GM23338 (cell line): ENCODE results near the gene PROS1. TPM values are rescaled to one million over a fixed set of nuclear protein-coding genes. Genes with fewer than 3 reads are reported as not detected.

ENCODE experiments used
- ATAC-seq: fragments of 200-7000 bp; cut with Tn5 transposase; 3 replicates; pipeline ENCODE4 v1.9.1; 2020
- DNase-seq: peaks from one replicate; pipeline ENCODE4 v3.0.0-alpha.2; 2015; ENCODE audit warnings: low spot score
- H2AFZ ChIP-seq: fragments of 200-600 bp; sonication (generic); 2 replicates; pipeline ENCODE4 v1.8.0; 2016; ENCODE audit warnings: antibody characterized with exemption, mild to moderate bottlenecking, moderate library complexity
- H3F3A ChIP-seq: fragments of 200-600 bp; sonication (generic); replicated peaks from 2 replicates; pipeline ENCODE4 v1.8.0; 2017; ENCODE audit warnings: antibody characterized with exemption, mixed run types, low read depth
- H3K27ac ChIP-seq: fragments of 200-600 bp; sonication (generic); 2 replicates; pipeline ENCODE4 v1.6.1; 2016; ENCODE audit warnings: low read depth
- H3K27me3 ChIP-seq: fragments of 200-600 bp; sonication (generic); 2 replicates; pipeline ENCODE4 v1.8.0; 2016; ENCODE audit warnings: mild to moderate bottlenecking, mixed run types, moderate library complexity; ENCODE audit not compliant: insufficient read depth
- H3K36me3 ChIP-seq: fragments of 200-600 bp; sonication (generic); 2 replicates; pipeline ENCODE4 v1.8.0; 2016; ENCODE audit warnings: mild to moderate bottlenecking; ENCODE audit not compliant: insufficient read depth
- H3K4me1 ChIP-seq: fragments of 200-600 bp; sonication (generic); 2 replicates; pipeline ENCODE4 v1.8.0; 2016; ENCODE audit warnings: mild to moderate bottlenecking, moderate library complexity; ENCODE audit not compliant: insufficient read depth
- H3K4me2 ChIP-seq: fragments of 200-600 bp; sonication (generic); 2 replicates; pipeline ENCODE4 v1.7.1; 2017; ENCODE audit warnings: mixed run types
- H3K4me3 ChIP-seq: fragments of 200-600 bp; sonication (generic); 2 replicates; pipeline ENCODE4 v1.6.1; 2016; ENCODE audit warnings: mixed run types
- H3K79me2 ChIP-seq: fragments of 200-600 bp; sonication (generic); replicated peaks from 2 replicates; pipeline ENCODE4 v1.8.0; 2017; ENCODE audit warnings: mild to moderate bottlenecking; ENCODE audit not compliant: insufficient read depth
- H3K9me2 ChIP-seq: fragments of 200-600 bp; sonication (generic); 2 replicates; pipeline ENCODE4 v1.8.0; 2017; ENCODE audit not compliant: insufficient read depth
- H4K20me1 ChIP-seq: fragments of 200-600 bp; sonication (generic); replicated peaks from 2 replicates; pipeline ENCODE4 v1.8.0; 2017; ENCODE audit warnings: mild to moderate bottlenecking; ENCODE audit not compliant: insufficient read depth
- H3K27ac Mint-ChIP-seq: 2 replicates; pipeline ENCODE4 v1.8.0; 2020; ENCODE audit warnings: inconsistent platforms, mild to moderate bottlenecking, moderate library complexity, mixed read lengths
- H3K27me3 Mint-ChIP-seq: 3 replicates; pipeline ENCODE4 v1.8.0; 2022; ENCODE audit warnings: low read depth, mild to moderate bottlenecking, moderate library complexity, mixed read lengths, inconsistent platforms; ENCODE audit not compliant: insufficient read depth, poor library complexity
- H3K36me3 Mint-ChIP-seq: 3 replicates; pipeline ENCODE4 v1.8.0; 2021; ENCODE audit warnings: low read depth, mild to moderate bottlenecking, inconsistent platforms, moderate library complexity, mixed read lengths
- H3K4me1 Mint-ChIP-seq: 3 replicates; pipeline ENCODE4 v1.8.0; 2020; ENCODE audit warnings: mild to moderate bottlenecking, inconsistent platforms, mixed read lengths
- H3K4me3 Mint-ChIP-seq: 3 replicates; pipeline ENCODE4 v1.8.0; 2021; ENCODE audit warnings: moderate library complexity, mild to moderate bottlenecking, inconsistent platforms, mixed read lengths
- H3K9me3 Mint-ChIP-seq: 3 replicates; pipeline ENCODE4 v1.8.0; 2020; ENCODE audit warnings: moderate library complexity, mild to moderate bottlenecking, inconsistent platforms, mixed read lengths
- CREB1 ChIP-seq: fragments of 250-450 bp; sonication (Bioruptor Pico); IDR thresholded peaks from 2 replicates; pipeline ENCODE4 v1.5.0; 2020; ENCODE audit warnings: low read depth, mild to moderate bottlenecking, moderate library complexity
- EZH2phosphoT487 ChIP-seq: fragments of 200-600 bp; sonication (generic); IDR thresholded peaks from one replicate; pipeline ENCODE4 v1.8.1; 2018; ENCODE audit warnings: antibody characterized with exemption; ENCODE audit not compliant: unreplicated experiment
- NANOG ChIP-seq: IDR thresholded peaks from 2 replicates; pipeline ENCODE4 v1.6.1; 2016; ENCODE audit warnings: antibody characterized with exemption, borderline replicate concordance
- ZNF331 ChIP-seq: fragments of 250-450 bp; sonication (Bioruptor Pico); IDR thresholded peaks from 2 replicates; pipeline ENCODE4 v1.5.0; 2020; ENCODE audit warnings: low read depth, mild to moderate bottlenecking, moderate library complexity
- polyA plus RNA-seq: library from polyadenylated mRNA; unstranded; fragments of >200 nt; fragmentation: Nextera tagmentation; extraction: Ambion mirVana; gene quantifications from 2 replicates; pipeline ENCODE4 v1.2.1, GENCODE V29; 2016
- total RNA-seq: library from RNA; depleted of rRNA; stranded (reverse); fragments of >200 nt; shearing (Covaris generic); gene quantifications from 2 replicates; pipeline ENCODE4 v1.2.3, GENCODE V29; 2014
- TF ChIP-seq, protein P1 (sequence below): fragments of 250-450 bp; sonication (Bioruptor Pico); IDR thresholded peaks from 2 replicates; pipeline ENCODE4 v1.5.0; 2020; ENCODE audit warnings: mild to moderate bottlenecking, moderate library complexity
- TF ChIP-seq, protein P2 (sequence below): IDR thresholded peaks from one replicate; pipeline ENCODE4 v1.6.1; 2018; ENCODE audit warnings: antibody characterized with exemption; ENCODE audit not compliant: unreplicated experiment

The PROS1 gene
- total and polyA plus RNA-seq, 2 experiments from 2014 or later = 1.8 to 4.1 TPM

DNA sequence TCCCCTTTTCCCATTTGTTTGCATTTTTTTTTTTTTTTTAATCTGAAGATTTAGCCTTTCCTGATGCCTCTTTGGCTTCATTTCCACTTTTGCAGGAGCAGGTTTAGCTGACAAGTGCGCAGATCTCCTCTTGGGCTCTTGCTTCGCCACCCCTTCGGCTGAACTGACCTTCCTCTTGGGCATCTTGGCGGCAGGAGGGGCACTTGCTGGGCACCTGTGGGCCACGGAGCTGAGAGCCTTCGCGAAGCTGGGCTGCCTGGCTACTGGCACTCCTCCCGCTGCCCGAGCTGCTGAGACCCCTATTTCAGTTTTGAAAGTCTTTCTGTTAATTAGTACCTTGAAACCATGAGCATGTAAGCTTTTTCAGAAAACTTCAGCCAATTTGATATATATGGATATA, 15.1 kb upstream of the PROS1 start (continued):
- TF ChIP-seq, protein P1, sequence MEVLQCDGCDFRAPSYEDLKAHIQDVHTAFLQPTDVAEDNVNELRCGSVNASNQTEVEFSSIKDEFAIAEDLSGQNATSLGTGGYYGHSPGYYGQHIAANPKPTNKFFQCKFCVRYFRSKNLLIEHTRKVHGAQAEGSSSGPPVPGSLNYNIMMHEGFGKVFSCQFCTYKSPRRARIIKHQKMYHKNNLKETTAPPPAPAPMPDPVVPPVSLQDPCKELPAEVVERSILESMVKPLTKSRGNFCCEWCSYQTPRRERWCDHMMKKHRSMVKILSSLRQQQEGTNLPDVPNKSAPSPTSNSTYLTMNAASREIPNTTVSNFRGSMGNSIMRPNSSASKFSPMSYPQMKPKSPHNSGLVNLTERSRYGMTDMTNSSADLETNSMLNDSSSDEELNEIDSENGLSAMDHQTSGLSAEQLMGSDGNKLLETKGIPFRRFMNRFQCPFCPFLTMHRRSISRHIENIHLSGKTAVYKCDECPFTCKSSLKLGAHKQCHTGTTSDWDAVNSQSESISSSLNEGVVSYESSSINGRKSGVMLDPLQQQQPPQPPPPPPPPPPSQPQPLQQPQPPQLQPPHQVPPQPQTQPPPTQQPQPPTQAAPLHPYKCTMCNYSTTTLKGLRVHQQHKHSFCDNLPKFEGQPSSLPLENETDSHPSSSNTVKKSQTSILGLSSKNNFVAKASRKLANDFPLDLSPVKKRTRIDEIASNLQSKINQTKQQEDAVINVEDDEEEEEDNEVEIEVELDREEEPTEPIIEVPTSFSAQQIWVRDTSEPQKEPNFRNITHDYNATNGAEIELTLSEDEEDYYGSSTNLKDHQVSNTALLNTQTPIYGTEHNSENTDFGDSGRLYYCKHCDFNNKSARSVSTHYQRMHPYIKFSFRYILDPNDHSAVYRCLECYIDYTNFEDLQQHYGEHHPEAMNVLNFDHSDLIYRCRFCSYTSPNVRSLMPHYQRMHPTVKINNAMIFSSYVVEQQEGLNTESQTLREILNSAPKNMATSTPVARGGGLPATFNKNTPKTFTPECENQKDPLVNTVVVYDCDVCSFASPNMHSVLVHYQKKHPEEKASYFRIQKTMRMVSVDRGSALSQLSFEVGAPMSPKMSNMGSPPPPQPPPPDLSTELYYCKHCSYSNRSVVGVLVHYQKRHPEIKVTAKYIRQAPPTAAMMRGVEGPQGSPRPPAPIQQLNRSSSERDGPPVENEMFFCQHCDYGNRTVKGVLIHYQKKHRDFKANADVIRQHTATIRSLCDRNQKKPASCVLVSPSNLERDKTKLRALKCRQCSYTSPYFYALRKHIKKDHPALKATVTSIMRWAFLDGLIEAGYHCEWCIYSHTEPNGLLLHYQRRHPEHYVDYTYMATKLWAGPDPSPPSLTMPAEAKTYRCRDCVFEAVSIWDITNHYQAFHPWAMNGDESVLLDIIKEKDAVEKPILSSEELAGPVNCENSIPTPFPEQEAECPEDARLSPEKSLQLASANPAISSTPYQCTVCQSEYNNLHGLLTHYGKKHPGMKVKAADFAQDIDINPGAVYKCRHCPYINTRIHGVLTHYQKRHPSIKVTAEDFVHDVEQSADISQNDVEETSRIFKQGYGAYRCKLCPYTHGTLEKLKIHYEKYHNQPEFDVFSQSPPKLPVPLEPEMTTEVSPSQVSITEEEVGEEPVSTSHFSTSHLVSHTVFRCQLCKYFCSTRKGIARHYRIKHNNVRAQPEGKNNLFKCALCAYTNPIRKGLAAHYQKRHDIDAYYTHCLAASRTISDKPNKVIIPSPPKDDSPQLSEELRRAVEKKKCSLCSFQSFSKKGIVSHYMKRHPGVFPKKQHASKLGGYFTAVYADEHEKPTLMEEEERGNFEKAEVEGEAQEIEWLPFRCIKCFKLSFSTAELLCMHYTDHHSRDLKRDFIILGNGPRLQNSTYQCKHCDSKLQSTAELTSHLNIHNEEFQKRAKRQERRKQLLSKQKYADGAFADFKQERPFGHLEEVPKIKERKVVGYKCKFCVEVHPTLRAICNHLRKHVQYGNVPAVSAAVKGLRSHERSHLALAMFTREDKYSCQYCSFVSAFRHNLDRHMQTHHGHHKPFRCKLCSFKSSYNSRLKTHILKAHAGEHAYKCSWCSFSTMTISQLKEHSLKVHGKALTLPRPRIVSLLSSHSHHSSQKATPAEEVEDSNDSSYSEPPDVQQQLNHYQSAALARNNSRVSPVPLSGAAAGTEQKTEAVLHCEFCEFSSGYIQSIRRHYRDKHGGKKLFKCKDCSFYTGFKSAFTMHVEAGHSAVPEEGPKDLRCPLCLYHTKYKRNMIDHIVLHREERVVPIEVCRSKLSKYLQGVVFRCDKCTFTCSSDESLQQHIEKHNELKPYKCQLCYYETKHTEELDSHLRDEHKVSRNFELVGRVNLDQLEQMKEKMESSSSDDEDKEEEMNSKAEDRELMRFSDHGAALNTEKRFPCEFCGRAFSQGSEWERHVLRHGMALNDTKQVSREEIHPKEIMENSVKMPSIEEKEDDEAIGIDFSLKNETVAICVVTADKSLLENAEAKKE = no peak

DNA sequence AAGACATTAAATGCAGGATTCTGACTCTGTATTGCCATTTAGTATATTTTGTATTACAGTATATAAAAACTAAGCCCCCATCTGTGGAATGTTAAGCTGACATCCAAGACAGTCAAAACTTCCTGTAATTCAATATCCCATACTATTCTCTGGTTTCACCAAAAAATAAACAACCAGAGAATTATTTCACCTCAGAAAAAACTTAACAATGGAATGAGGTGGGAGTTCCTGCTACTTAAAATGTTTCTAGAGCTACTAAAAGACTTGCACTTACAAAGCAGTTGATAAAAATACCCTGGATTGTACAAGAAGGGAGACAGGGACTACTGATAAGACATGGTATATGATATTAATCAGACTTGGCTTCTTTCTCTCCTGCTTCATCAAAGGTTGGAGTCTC, 14.6 kb upstream of the PROS1 start:
- Mint-ChIP-seq H3K36me3 (no peaks in the 10 kb centered on the region), H3K4me1 (0 out of 3 replicates have a peak, but pooled peaks cover 3% of the 10 kb centered on the region), H3K9me3 (no peaks in the 10 kb centered on the region), H3K27ac (no peak overlapping the region; the same call in 1 of the 2 replicates), H3K4me3 (no peak overlapping the region), H3K27me3 (no peaks in the 10 kb centered on the region)
- Histone ChIP-seq H3K79me2 (peaks cover 38% of the 10 kb centered on the region), H3K27ac (no peak overlapping the region; the same call in 1 of the 2 replicates), H3K4me2 (no peak overlapping the region), H3K36me3 (no peaks in the 10 kb centered on the region), H3F3A (no peaks in the 10 kb centered on the region), H3K4me1 (peaks cover 6% of the 10 kb centered on the region), H2AFZ (no peak overlapping the region), H3K9me2 (no peaks in the 10 kb centered on the region), H3K27me3 (no peaks in the 10 kb centered on the region), H4K20me1 (peaks cover 3% of the 10 kb centered on the region; the same call in 1 of the 2 replicates), H3K4me3 (no peak overlapping the region)
- DNase-seq (no peak), ATAC-seq (no peak)
- TF ChIP-seq, protein P1 = no peak
- TF ChIP-seq CREB1 (CRISPR knock-in tag) (no peak), EZH2phosphoT487 (no peak), ZNF331 (CRISPR knock-in tag) (no peak), NANOG (no peak)
- TF ChIP-seq, protein P2, sequence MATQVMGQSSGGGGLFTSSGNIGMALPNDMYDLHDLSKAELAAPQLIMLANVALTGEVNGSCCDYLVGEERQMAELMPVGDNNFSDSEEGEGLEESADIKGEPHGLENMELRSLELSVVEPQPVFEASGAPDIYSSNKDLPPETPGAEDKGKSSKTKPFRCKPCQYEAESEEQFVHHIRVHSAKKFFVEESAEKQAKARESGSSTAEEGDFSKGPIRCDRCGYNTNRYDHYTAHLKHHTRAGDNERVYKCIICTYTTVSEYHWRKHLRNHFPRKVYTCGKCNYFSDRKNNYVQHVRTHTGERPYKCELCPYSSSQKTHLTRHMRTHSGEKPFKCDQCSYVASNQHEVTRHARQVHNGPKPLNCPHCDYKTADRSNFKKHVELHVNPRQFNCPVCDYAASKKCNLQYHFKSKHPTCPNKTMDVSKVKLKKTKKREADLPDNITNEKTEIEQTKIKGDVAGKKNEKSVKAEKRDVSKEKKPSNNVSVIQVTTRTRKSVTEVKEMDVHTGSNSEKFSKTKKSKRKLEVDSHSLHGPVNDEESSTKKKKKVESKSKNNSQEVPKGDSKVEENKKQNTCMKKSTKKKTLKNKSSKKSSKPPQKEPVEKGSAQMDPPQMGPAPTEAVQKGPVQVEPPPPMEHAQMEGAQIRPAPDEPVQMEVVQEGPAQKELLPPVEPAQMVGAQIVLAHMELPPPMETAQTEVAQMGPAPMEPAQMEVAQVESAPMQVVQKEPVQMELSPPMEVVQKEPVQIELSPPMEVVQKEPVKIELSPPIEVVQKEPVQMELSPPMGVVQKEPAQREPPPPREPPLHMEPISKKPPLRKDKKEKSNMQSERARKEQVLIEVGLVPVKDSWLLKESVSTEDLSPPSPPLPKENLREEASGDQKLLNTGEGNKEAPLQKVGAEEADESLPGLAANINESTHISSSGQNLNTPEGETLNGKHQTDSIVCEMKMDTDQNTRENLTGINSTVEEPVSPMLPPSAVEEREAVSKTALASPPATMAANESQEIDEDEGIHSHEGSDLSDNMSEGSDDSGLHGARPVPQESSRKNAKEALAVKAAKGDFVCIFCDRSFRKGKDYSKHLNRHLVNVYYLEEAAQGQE = no peak
